ENCODE results near the gene P3H2.
"Not testable (repeated sequence)": the region's sequence is repeated elsewhere in the genome, so short reads cannot be mapped to it uniquely, and the experiment has no call there.

P3H2 gene

DNA sequence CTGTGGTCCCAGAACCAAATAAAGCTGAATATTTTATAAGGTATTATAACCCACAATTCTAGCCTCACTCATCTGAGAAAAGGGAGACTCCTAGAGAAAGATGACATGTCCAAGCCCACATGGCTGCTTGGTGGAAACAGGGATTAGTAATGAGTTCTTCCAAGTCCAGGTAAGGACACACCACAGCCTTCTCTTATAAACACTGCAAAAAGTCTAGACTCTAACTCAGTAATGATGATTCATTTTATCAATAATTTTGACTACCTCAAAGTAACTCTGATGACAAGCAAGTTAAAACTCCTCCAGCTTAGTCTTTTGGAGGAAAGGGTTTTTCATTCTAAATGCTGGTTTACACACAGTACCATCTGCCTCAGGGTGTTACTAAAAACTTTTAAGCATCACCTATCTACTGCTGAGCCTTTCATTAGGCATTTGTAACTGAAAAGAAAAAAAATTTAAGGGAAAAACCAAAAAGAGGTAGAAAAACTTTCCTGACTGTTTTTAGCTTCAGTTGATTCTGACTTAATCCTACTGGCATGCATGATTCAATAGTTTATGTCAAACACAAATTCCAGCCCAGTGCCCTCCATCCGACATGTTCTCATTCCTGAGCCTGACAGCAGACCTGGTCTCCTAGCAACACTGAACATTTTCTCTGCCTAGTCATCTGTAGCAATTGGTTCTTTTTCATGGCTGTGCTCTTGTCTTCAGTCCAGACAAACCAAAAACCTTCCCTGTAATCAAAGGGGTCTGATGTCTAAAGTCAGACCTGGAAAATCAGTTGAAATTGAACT is 43.9 kb downstream of the P3H2 start:
- peak; percentile 55 for DNase-seq (ENCODE audit: low read depth, low spot score)
- Histone ChIP-seq H3K9me3 (ENCODE audit: insufficient read depth, low read length) (no peaks in the 10 kb centered on the region), H3K36me3 (ENCODE audit: insufficient read depth, insufficient read length, low read length) (no peaks in the 10 kb centered on the region), H3K9ac (ENCODE audit: insufficient read length, low read depth) (no peak overlapping the region), H3K4me3 (ENCODE audit: insufficient read length, low read depth) (no peak overlapping the region), H3K4me1 (ENCODE audit: insufficient read depth, insufficient read length) (no peaks in the 10 kb centered on the region), H3K27me3 (ENCODE audit: insufficient read depth, insufficient read length) (no peaks in the 10 kb centered on the region)
- TF ChIP-seq SUZ12 (IDR thresholded peaks at IDR 0.05; ENCODE audit: extremely low read depth, insufficient read depth, insufficient read length) = no peak
- TF ChIP-seq ZNF274 (IDR thresholded peaks at IDR 0.05; ENCODE audit: low read depth, low read length) = no peak
- no peak for TF ChIP-seq YY1 (IDR thresholded peaks at IDR 0.05; ENCODE audit: insufficient read depth, insufficient read length)

- DNase-seq (ENCODE audit: low read depth, low spot score) = no peak
- no peaks in the 10 kb centered on the region for H3K9me3 ChIP-seq (ENCODE audit: insufficient read depth, low read length)
- H3K4me1 ChIP-seq (ENCODE audit: insufficient read depth, insufficient read length) = no peaks in the 10 kb centered on the region
- no peaks in the 10 kb centered on the region for H3K27me3 ChIP-seq (ENCODE audit: insufficient read depth, insufficient read length)
- H3K9ac ChIP-seq (ENCODE audit: insufficient read length, low read depth) = no peak overlapping the region
- no peaks in the 10 kb centered on the region for H3K36me3 ChIP-seq (ENCODE audit: insufficient read depth, insufficient read length, low read length)
- TF ChIP-seq ZNF274 (IDR thresholded peaks at IDR 0.05; ENCODE audit: low read depth, low read length) = no peak
- TF ChIP-seq YY1 (IDR thresholded peaks at IDR 0.05; ENCODE audit: insufficient read depth, insufficient read length) = no peak
- no peak for TF ChIP-seq SUZ12 (IDR thresholded peaks at IDR 0.05; ENCODE audit: extremely low read depth, insufficient read depth, insufficient read length)
- no peak overlapping the region for H3K4me3 ChIP-seq (ENCODE audit: insufficient read length, low read depth)
Observed at GRCh38 chr3:190076136-190076535, 44.6 kb downstream of the P3H2 start.

- DNase-seq (ENCODE audit: low read depth, low spot score) = no peak
- no peaks in the 10 kb centered on the region for H3K27me3 ChIP-seq (ENCODE audit: insufficient read depth, insufficient read length)
- no peak overlapping the region for H3K4me3 ChIP-seq (ENCODE audit: insufficient read length, low read depth)
- no peaks in the 10 kb centered on the region for H3K4me1 ChIP-seq (ENCODE audit: insufficient read depth, insufficient read length)
- no peak for TF ChIP-seq YY1 (IDR thresholded peaks at IDR 0.05; ENCODE audit: insufficient read depth, insufficient read length)
- TF ChIP-seq ZNF274 (IDR thresholded peaks at IDR 0.05; ENCODE audit: low read depth, low read length) = no peak
- TF ChIP-seq SUZ12 (IDR thresholded peaks at IDR 0.05; ENCODE audit: extremely low read depth, insufficient read depth, insufficient read length) = no peak
- no peaks in the 10 kb centered on the region for H3K36me3 ChIP-seq (ENCODE audit: insufficient read depth, insufficient read length, low read length)
- no peaks in the 10 kb centered on the region for H3K9me3 ChIP-seq (ENCODE audit: insufficient read depth, low read length)
- H3K9ac ChIP-seq (ENCODE audit: insufficient read length, low read depth) = no peak overlapping the region
Observed at GRCh38 chr3:190074817-190075216, 45.9 kb downstream of the P3H2 start.

GRCh38 chr3:190073264-190074008 is 47.3 kb downstream of the P3H2 start:
- H3K36me3 ChIP-seq (ENCODE audit: insufficient read depth, insufficient read length, low read length) = no peaks in the 10 kb centered on the region
- no peak for DNase-seq (ENCODE audit: low read depth, low spot score)
- TF ChIP-seq ZNF274 (IDR thresholded peaks at IDR 0.05; ENCODE audit: low read depth, low read length) (no peak), SUZ12 (IDR thresholded peaks at IDR 0.05; ENCODE audit: extremely low read depth, insufficient read depth, insufficient read length) (no peak), YY1 (IDR thresholded peaks at IDR 0.05; ENCODE audit: insufficient read depth, insufficient read length) (no peak)

GRCh38 chr3:190072856-190073255 is 47.8 kb downstream of the P3H2 start:
- Histone ChIP-seq H3K4me3 (ENCODE audit: insufficient read length, low read depth) (no peak overlapping the region), H3K36me3 (ENCODE audit: insufficient read depth, insufficient read length, low read length) (no peaks in the 10 kb centered on the region), H3K9ac (ENCODE audit: insufficient read length, low read depth) (no peak overlapping the region), H3K27me3 (ENCODE audit: insufficient read depth, insufficient read length) (no peaks in the 10 kb centered on the region), H3K4me1 (ENCODE audit: insufficient read depth, insufficient read length) (no peaks in the 10 kb centered on the region), H3K9me3 (ENCODE audit: insufficient read depth, low read length) (no peaks in the 10 kb centered on the region)
- TF ChIP-seq SUZ12 (IDR thresholded peaks at IDR 0.05; ENCODE audit: extremely low read depth, insufficient read depth, insufficient read length) (no peak), ZNF274 (IDR thresholded peaks at IDR 0.05; ENCODE audit: low read depth, low read length) (no peak), YY1 (IDR thresholded peaks at IDR 0.05; ENCODE audit: insufficient read depth, insufficient read length) (no peak)
- no peak for DNase-seq (ENCODE audit: low read depth, low spot score)

More at GRCh38 chr3:190073264-190074008, 47.3 kb downstream of the P3H2 start:
- Histone ChIP-seq H3K4me1 (ENCODE audit: insufficient read depth, insufficient read length) (no peaks in the 10 kb centered on the region), H3K4me3 (ENCODE audit: insufficient read length, low read depth) (no peak overlapping the region), H3K9me3 (ENCODE audit: insufficient read depth, low read length) (no peaks in the 10 kb centered on the region), H3K9ac (ENCODE audit: insufficient read length, low read depth) (no peak overlapping the region), H3K27me3 (ENCODE audit: insufficient read depth, insufficient read length) (no peaks in the 10 kb centered on the region)

- H3K4me3 ChIP-seq (ENCODE audit: insufficient read length, low read depth); H3K9ac ChIP-seq (ENCODE audit: insufficient read length, low read depth); DNase-seq (ENCODE audit: low read depth, low spot score); H3K9me3 ChIP-seq (ENCODE audit: insufficient read depth, low read length); H3K4me1 ChIP-seq (ENCODE audit: insufficient read depth, insufficient read length); H3K36me3 ChIP-seq (ENCODE audit: insufficient read depth, insufficient read length, low read length); H3K27me3 ChIP-seq (ENCODE audit: insufficient read depth, insufficient read length): not testable (repeated sequence)
Observed at GRCh38 chr3:190071921-190072320, 48.8 kb downstream of the P3H2 start.

GRCh38 chr3:190070622-190071347 is 49.9 kb downstream of the P3H2 start:
- H3K4me3 ChIP-seq (ENCODE audit: insufficient read length, low read depth) = no peak overlapping the region
- H3K9ac ChIP-seq (ENCODE audit: insufficient read length, low read depth) = no peak overlapping the region
- no peaks in the 10 kb centered on the region for H3K9me3 ChIP-seq (ENCODE audit: insufficient read depth, low read length)
- no peaks in the 10 kb centered on the region for H3K27me3 ChIP-seq (ENCODE audit: insufficient read depth, insufficient read length)
- H3K36me3 ChIP-seq (ENCODE audit: insufficient read depth, insufficient read length, low read length) = no peaks in the 10 kb centered on the region
- TF ChIP-seq YY1 (IDR thresholded peaks at IDR 0.05; ENCODE audit: insufficient read depth, insufficient read length) = no peak
- no peak for TF ChIP-seq SUZ12 (IDR thresholded peaks at IDR 0.05; ENCODE audit: extremely low read depth, insufficient read depth, insufficient read length)
- no peak for DNase-seq (ENCODE audit: low read depth, low spot score)
- no peaks in the 10 kb centered on the region for H3K4me1 ChIP-seq (ENCODE audit: insufficient read depth, insufficient read length)
